Osteoblast (primary cell): ENCODE results near the gene ESPNL. TPM values are rescaled to one million over a fixed set of nuclear protein-coding genes. Genes with fewer than 3 reads are reported as not detected.

Experiments
- DNase-seq: peaks from one replicate; pipeline ENCODE4 v3.0.0; 2011; ENCODE audit warnings: low spot score, mixed read lengths; ENCODE audit not compliant: insufficient read length; ENCODE audit errors: missing footprints
- H2AFZ ChIP-seq: 2 replicates; pipeline ENCODE4 v1.6.0; 2011; ENCODE audit warnings: mild to moderate bottlenecking, low read length
- H3K27ac ChIP-seq: 2 replicates; pipeline ENCODE4 v1.5.1; 2011; ENCODE audit warnings: mild to moderate bottlenecking, low read depth, low read length, moderate library complexity
- H3K27me3 ChIP-seq: 2 replicates; pipeline ENCODE4 v1.6.0; 2012; ENCODE audit warnings: mild to moderate bottlenecking, control low read depth, inconsistent platforms, low read length, moderate library complexity; ENCODE audit not compliant: insufficient read depth
- H3K36me3 ChIP-seq: 2 replicates; pipeline ENCODE4 v1.5.1; 2011; ENCODE audit warnings: mild to moderate bottlenecking, low read length, control low read depth, moderate library complexity; ENCODE audit not compliant: insufficient read depth
- H3K4me1 ChIP-seq: 2 replicates; pipeline ENCODE4 v1.5.1; 2011; ENCODE audit warnings: mild to moderate bottlenecking, low read length, control low read depth, moderate library complexity; ENCODE audit not compliant: insufficient read depth
- H3K4me2 ChIP-seq: 2 replicates; pipeline ENCODE4 v1.6.0; 2011; ENCODE audit warnings: mild to moderate bottlenecking, low read length; ENCODE audit not compliant: insufficient read depth
- H3K4me3 ChIP-seq: fragments of 200-600 bp; sonication (generic); 3 replicates; pipeline ENCODE4 v1.5.1; 2012; ENCODE audit warnings: mild to moderate bottlenecking, low read length, inconsistent platforms; ENCODE audit not compliant: insufficient read depth
- H3K79me2 ChIP-seq: 2 replicates; pipeline ENCODE4 v1.6.0; 2012; ENCODE audit warnings: mild to moderate bottlenecking, low read length, control low read depth, inconsistent platforms; ENCODE audit not compliant: insufficient read depth
- H3K9me3 ChIP-seq: 2 replicates; pipeline ENCODE4 v1.5.1; 2011; ENCODE audit warnings: low read depth, low read length, control low read depth
- H4K20me1 ChIP-seq: 2 replicates; pipeline ENCODE4 v1.6.0; 2012; ENCODE audit warnings: mild to moderate bottlenecking, low read length, control low read depth; ENCODE audit not compliant: insufficient read depth
- total RNA-seq: library from RNA; depleted of rRNA; stranded (reverse); fragments of >200 nt; gene quantifications from 2 replicates; pipeline ENCODE4 v1.2.3, GENCODE V29; 2012
- TF ChIP-seq, protein P1 (sequence below): IDR thresholded peaks from 2 replicates; pipeline ENCODE4 v1.5.1; 2011; ENCODE audit warnings: mild to moderate bottlenecking, low read depth, low read length, moderate library complexity; ENCODE audit errors: extremely low read depth

The ESPNL gene
- total RNA-seq, 1 donor: 9.8 TPM

- H3K4me2 ChIP-seq: no peak overlapping the region
- H2AFZ ChIP-seq: no peak overlapping the region
- H3K4me3 ChIP-seq: no peak overlapping the region
- H4K20me1 ChIP-seq: no peaks in the 10 kb centered on the region
- H3K79me2 ChIP-seq: no peaks in the 10 kb centered on the region
- peak; percentile 50 for DNase-seq
- no peaks in the 10 kb centered on the region for H3K36me3 ChIP-seq
- H3K9me3 ChIP-seq: no peaks in the 10 kb centered on the region
- TF ChIP-seq, protein P1, sequence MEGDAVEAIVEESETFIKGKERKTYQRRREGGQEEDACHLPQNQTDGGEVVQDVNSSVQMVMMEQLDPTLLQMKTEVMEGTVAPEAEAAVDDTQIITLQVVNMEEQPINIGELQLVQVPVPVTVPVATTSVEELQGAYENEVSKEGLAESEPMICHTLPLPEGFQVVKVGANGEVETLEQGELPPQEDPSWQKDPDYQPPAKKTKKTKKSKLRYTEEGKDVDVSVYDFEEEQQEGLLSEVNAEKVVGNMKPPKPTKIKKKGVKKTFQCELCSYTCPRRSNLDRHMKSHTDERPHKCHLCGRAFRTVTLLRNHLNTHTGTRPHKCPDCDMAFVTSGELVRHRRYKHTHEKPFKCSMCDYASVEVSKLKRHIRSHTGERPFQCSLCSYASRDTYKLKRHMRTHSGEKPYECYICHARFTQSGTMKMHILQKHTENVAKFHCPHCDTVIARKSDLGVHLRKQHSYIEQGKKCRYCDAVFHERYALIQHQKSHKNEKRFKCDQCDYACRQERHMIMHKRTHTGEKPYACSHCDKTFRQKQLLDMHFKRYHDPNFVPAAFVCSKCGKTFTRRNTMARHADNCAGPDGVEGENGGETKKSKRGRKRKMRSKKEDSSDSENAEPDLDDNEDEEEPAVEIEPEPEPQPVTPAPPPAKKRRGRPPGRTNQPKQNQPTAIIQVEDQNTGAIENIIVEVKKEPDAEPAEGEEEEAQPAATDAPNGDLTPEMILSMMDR: no peak
- peaks cover 12% of the 10 kb centered on the region for H3K4me1 ChIP-seq
- H3K27ac ChIP-seq: no peak overlapping the region
- peaks cover 16% of the 10 kb centered on the region for H3K27me3 ChIP-seq
Measured at GRCh38 chr2:238123218-238123971, 23.3 kb downstream of the ESPNL start.

DNA sequence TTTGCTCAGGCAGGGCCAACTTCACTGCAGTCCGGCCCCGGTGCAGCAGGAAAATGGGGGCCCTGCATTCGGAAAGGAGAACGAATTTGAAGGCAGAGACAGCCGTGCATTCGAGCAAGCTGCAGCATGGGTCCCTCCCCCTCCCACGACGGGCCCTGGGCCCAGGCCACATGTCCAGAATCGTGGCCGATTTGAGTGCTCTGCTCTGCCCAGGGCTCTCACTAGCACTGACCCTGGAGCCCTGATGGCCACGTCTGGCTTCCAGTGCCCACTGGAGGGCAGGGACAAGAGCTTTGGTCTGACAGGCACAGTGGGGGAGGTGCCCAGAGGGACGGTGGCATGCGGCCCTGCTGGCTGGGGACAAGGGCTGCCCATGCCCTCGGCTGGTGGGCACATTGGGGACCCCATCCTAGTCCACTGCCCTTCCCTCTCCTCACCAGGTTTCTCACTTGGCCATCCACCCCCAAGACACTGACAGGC lies 23.9 kb downstream of the ESPNL start:
- Histone ChIP-seq H3K27ac (no peak overlapping the region), H3K4me3 (no peak overlapping the region), H2AFZ (no peak overlapping the region), H3K4me2 (no peak overlapping the region), H3K9me3 (no peaks in the 10 kb centered on the region), H3K79me2 (no peaks in the 10 kb centered on the region), H3K27me3 (peaks cover 16% of the 10 kb centered on the region), H3K36me3 (no peaks in the 10 kb centered on the region), H3K4me1 (peaks cover 12% of the 10 kb centered on the region), H4K20me1 (no peaks in the 10 kb centered on the region)
- DNase-seq: peak; percentile 57
- TF ChIP-seq, protein P1: no peak

- no peaks in the 10 kb centered on the region for H3K36me3 ChIP-seq
- no peak overlapping the region for H2AFZ ChIP-seq
- no peaks in the 10 kb centered on the region for H3K9me3 ChIP-seq
- H3K27ac ChIP-seq: no peak overlapping the region
- H3K79me2 ChIP-seq: no peaks in the 10 kb centered on the region
- H3K27me3 ChIP-seq: peaks cover 13% of the 10 kb centered on the region
- DNase-seq: peak; percentile 29
- H3K4me3 ChIP-seq: no peak overlapping the region
- peaks cover 12% of the 10 kb centered on the region for H3K4me1 ChIP-seq
- TF ChIP-seq, protein P1: no peak
- no peaks in the 10 kb centered on the region for H4K20me1 ChIP-seq
- H3K4me2 ChIP-seq: no peak overlapping the region
Measured at GRCh38 chr2:238124488-238125126, 24.5 kb downstream of the ESPNL start.
